IMR-90 (cell line): Measurements from ENCODE around the gene OSBPL8. TPM values are rescaled to one million over a fixed set of nuclear protein-coding genes. Genes with fewer than 3 reads are reported as not detected.

ENCODE experiments used
- ATAC-seq: fragments of 200-7000 bp; cut with Tn5 transposase; 2 replicates; pipeline ENCODE4 v1.9.1; 2020; ENCODE audit warnings: low read depth, mild to moderate bottlenecking, moderate library complexity
- BruUV-seq: library from RNA; stranded (reverse); fragments of 400-500 nt; replicated peaks from 2 replicates; lab custom pipeline; 2021; lab: Mats Ljungman, UMichigan
- CTCF ChIA-PET: fragments of 300-600 bp; formaldehyde crosslinking; extraction: SDS; loops from one replicate; lab custom pipeline; 2021; ENCODE audit warnings: antibody characterized with exemption; lab: Yijun Ruan, JAX
- POLR2A ChIA-PET: fragments of 300-600 bp; sonication (Branson Sonifier 250); formaldehyde crosslinking; loops from one replicate; lab custom pipeline; 2022; ENCODE audit warnings: antibody characterized with exemption; ENCODE audit not compliant: unreplicated experiment; lab: Charles Lee
- DNase-seq: peaks from one replicate; pipeline ENCODE4 v3.0.0; 2013
- H2AFZ ChIP-seq: replicated peaks from 2 replicates; pipeline ENCODE3; 2013; ENCODE audit warnings: low read length, mild to moderate bottlenecking; ENCODE audit not compliant: poor library complexity
- H2AK5ac ChIP-seq: 2 replicates; pipeline ENCODE4 v1.6.1; 2013; ENCODE audit warnings: low read depth, low read length, inconsistent platforms
- H2AK9ac ChIP-seq: replicated peaks from 2 replicates; pipeline ENCODE3; 2013; ENCODE audit warnings: mild to moderate bottlenecking, low read depth, low read length, moderate library complexity; ENCODE audit not compliant: poor library complexity
- H2BK120ac ChIP-seq: 2 replicates; pipeline ENCODE4 v1.6.1; 2013; ENCODE audit warnings: low read depth, low read length, inconsistent platforms
- H2BK15ac ChIP-seq: 3 replicates; pipeline ENCODE4 v1.6.1; 2013; ENCODE audit warnings: low read depth, low read length, inconsistent platforms
- H2BK20ac ChIP-seq: 2 replicates; pipeline ENCODE4 v1.6.1; 2013; ENCODE audit warnings: low read depth, mild to moderate bottlenecking, inconsistent platforms, low read length, moderate library complexity
- H2BK5ac ChIP-seq: 2 replicates; pipeline ENCODE4 v1.6.1; 2013; ENCODE audit warnings: mild to moderate bottlenecking, low read depth, low read length, inconsistent platforms; ENCODE audit not compliant: poor library complexity, severe bottlenecking
- H3K14ac ChIP-seq: replicated peaks from 2 replicates; pipeline ENCODE4 v1.6.1; 2013; ENCODE audit warnings: low read depth, low read length, inconsistent platforms
- H3K18ac ChIP-seq: 2 replicates; pipeline ENCODE4 v1.6.1; 2013; ENCODE audit warnings: low read depth, low read length, control low read depth
- H3K23ac ChIP-seq: 2 replicates; pipeline ENCODE4 v1.6.1; 2013; ENCODE audit warnings: low read depth, low read length, inconsistent platforms
- H3K27ac ChIP-seq: 2 replicates; pipeline ENCODE4 v1.5.1; 2013; ENCODE audit warnings: mild to moderate bottlenecking, control low read depth, low read length; ENCODE audit not compliant: insufficient read depth
- H3K27me3 ChIP-seq: 2 replicates; pipeline ENCODE4 v1.6.1; 2013; ENCODE audit warnings: low read length; ENCODE audit not compliant: control insufficient read depth, insufficient read depth
- H3K36me3 ChIP-seq: 2 replicates; pipeline ENCODE4 v1.6.1; 2013; ENCODE audit warnings: low read length, mixed read lengths; ENCODE audit not compliant: control insufficient read depth, insufficient read depth
- H3K4ac ChIP-seq: 2 replicates; pipeline ENCODE4 v1.6.1; 2013; ENCODE audit warnings: low read depth, low read length, inconsistent platforms
- H3K4me1 ChIP-seq: 2 replicates; pipeline ENCODE4 v1.6.1; 2013; ENCODE audit warnings: low read length, mixed read lengths; ENCODE audit not compliant: control insufficient read depth, insufficient read depth
- H3K4me2 ChIP-seq: 2 replicates; pipeline ENCODE4 v1.6.1; 2013; ENCODE audit warnings: low read depth, mild to moderate bottlenecking, control low read depth, low read length, moderate library complexity
- H3K4me3 ChIP-seq: 2 replicates; pipeline ENCODE4 v1.5.1; 2013; ENCODE audit warnings: low read depth, mild to moderate bottlenecking, control low read depth, low read length, moderate library complexity; ENCODE audit not compliant: insufficient read depth
- H3K56ac ChIP-seq: 2 replicates; pipeline ENCODE4 v1.6.1; 2013; ENCODE audit warnings: low read length, inconsistent platforms; ENCODE audit not compliant: insufficient read depth; ENCODE audit errors: extremely low read depth
- H3K79me1 ChIP-seq, 2 experiments: 2 replicates each; pipeline ENCODE4 v1.6.1; 2013; ENCODE audit warnings: low read length in 2 of 2, inconsistent platforms in 1 of 2, low read depth in 1 of 2
- H3K9ac ChIP-seq: 2 replicates; pipeline ENCODE4 v1.6.1; 2013; ENCODE audit warnings: low read depth, low read length, control low read depth
- H3K9me1 ChIP-seq: 2 replicates; pipeline ENCODE4 v1.6.1; 2013; ENCODE audit warnings: low read length, inconsistent platforms; ENCODE audit not compliant: insufficient read depth
- H3K9me3 ChIP-seq: 2 replicates; pipeline ENCODE4 v1.6.1; 2013; ENCODE audit warnings: low read length; ENCODE audit not compliant: control insufficient read depth, insufficient read depth
- H4K20me1 ChIP-seq: 2 replicates; pipeline ENCODE4 v1.6.1; 2013; ENCODE audit warnings: low read length, inconsistent platforms; ENCODE audit not compliant: insufficient read depth
- H4K5ac ChIP-seq: 2 replicates; pipeline ENCODE4 v1.6.1; 2013; ENCODE audit warnings: mild to moderate bottlenecking, low read depth, low read length, control low read depth
- H4K8ac ChIP-seq, 2 experiments: 2 replicates each; pipeline ENCODE4 v1.6.1; 2013; ENCODE audit warnings: low read depth in 2 of 2, low read length in 2 of 2, control low read depth in 1 of 2, inconsistent platforms in 1 of 2
- H4K91ac ChIP-seq: 2 replicates; pipeline ENCODE4 v1.6.1; 2013; ENCODE audit warnings: low read depth, low read length, inconsistent platforms; ENCODE audit not compliant: insufficient read depth
- CEBPB ChIP-seq: IDR thresholded peaks from 2 replicates; pipeline ENCODE4 v1.6.1; 2012; ENCODE audit warnings: low read depth, low read length, improper control_type of control experiment
- CHD1 ChIP-seq: IDR thresholded peaks from 2 replicates; pipeline ENCODE4 v1.6.1; 2012; ENCODE audit warnings: low read depth, low read length, improper control_type of control experiment
- FOS ChIP-seq: fragments of 150-350 bp; IDR thresholded peaks from 2 replicates; pipeline ENCODE4 v1.6.1; 2016; ENCODE audit warnings: low read depth, low read length
- MAFK ChIP-seq: IDR thresholded peaks from 2 replicates; pipeline ENCODE4 v1.6.1; 2012; ENCODE audit warnings: low read depth, low read length, improper control_type of control experiment
- MAZ ChIP-seq: IDR thresholded peaks from 2 replicates; pipeline ENCODE4 v1.6.1; 2012; ENCODE audit warnings: low read depth, mild to moderate bottlenecking, low read length, improper control_type of control experiment, moderate library complexity, borderline replicate concordance
- MXI1 ChIP-seq: IDR thresholded peaks from 2 replicates; pipeline ENCODE4 v1.6.1; 2012; ENCODE audit warnings: low read depth, mild to moderate bottlenecking, low read length, moderate library complexity, borderline replicate concordance
- WGBS, 2 experiments: methylation state at CpG; one replicate each; pipeline versions ENCODE4 v1.1.5 to v1.1.7; 2013; ENCODE audit warnings: missing lambda C conversion rate in 2 of 2; ENCODE audit not compliant: insufficient read length in 1 of 2; ENCODE audit errors: extremely low coverage in 2 of 2; 5-methylcytosine and 5-hydroxymethylcytosine counted together
- dilution Hi-C: fragments of 300-500 bp; cut with HindIII; formaldehyde crosslinking; loops from one replicate; pipeline ENCODE4 v1.14.3; 2018; ENCODE audit warnings: low sequenced_read_pairs; ENCODE audit not compliant: unreplicated experiment
- in situ Hi-C: fragments of 300-500 bp; cut with MboI; formaldehyde crosslinking; loops from 3 replicates; pipeline ENCODE4 v1.14.3; 2019; ENCODE audit warnings: low sequenced_read_pairs, inconsistent platforms, mixed read lengths
- intact Hi-C: fragments of 100-400 bp; cut with micrococcal nuclease; formaldehyde crosslinking; loops from 2 replicates; pipeline ENCODE4 v1.10.0; 2022
- polyA plus RNA-seq, 3 experiments: library from polyadenylated mRNA; depleted of rRNA; stranded (reverse); fragments of >200 nt; gene quantifications; 2 replicates each; pipeline ENCODE4 v1.2.3, GENCODE V29; 2012; ENCODE audit warnings: low replicate concordance in 1 of 3
- total RNA-seq: library from RNA; depleted of rRNA; stranded (reverse); fragments of >200 nt; gene quantifications from 2 replicates; pipeline ENCODE4 v1.2.3, GENCODE V29; 2012
- TF ChIP-seq, protein P1 (sequence below): conservative IDR thresholded peaks from 2 replicates; pipeline ENCODE4 v1.5.1; 2012; ENCODE audit warnings: mild to moderate bottlenecking, low read depth, low read length, improper control_type of control experiment
- TF ChIP-seq, protein P2 (sequence below): fragments of 150-350 bp; IDR thresholded peaks from 2 replicates; pipeline ENCODE4 v1.6.1; 2016; ENCODE audit warnings: low read depth, mild to moderate bottlenecking, low read length, moderate library complexity, borderline replicate concordance

The OSBPL8 gene
- total and polyA plus RNA-seq, 2 of the 4 experiments (the other 2 are of a cell fraction), result 17.8 to 24.2 TPM

DNA sequence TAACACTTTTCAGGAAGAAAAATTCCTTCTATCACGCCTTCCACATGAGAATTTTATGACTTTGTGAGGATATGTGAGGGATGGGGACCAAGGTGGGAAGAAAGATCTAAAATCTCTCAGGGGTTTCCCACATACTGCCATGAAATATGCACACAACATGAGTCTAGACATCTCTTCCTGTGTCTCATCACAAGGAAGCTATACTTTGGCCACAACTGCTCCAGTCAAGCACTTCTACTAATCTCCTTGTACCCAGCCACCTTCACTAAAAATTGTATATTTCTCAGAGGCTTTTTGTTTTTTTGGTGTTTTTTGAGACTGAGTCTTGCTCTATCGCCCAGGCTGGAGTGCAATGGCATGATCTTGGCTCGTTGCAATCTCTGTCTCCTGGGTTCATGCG lies 3.2 kb downstream of the OSBPL8 start:
- no peak overlapping the region for H2AK9ac ChIP-seq
- no peak overlapping the region for H3K9ac ChIP-seq
- H3K79me1 ChIP-seq, result peaks cover 14 to 54% of the 10 kb centered on the region in 2 experiments
- no peaks in the 10 kb centered on the region for H3K27me3 ChIP-seq
- H2BK15ac ChIP-seq, result no peak overlapping the region
- no peaks in the 10 kb centered on the region for H3K36me3 ChIP-seq
- H4K8ac ChIP-seq, result no peak overlapping the region
- H2BK5ac ChIP-seq, result no peak overlapping the region
- H3K23ac ChIP-seq, result peak overlapping the region; percentile 61; the same call in 1 of the 2 replicates
- ChIA-PET POLR2A (no interaction called here), CTCF (interaction anchor here (0.6 kb wide), 1 partner anchor 104 kb away, joined by 5 read pairs; no protein-coding TSS in a partner anchor)
- no peak overlapping the region for H3K4me3 ChIP-seq
- no peak overlapping the region for H4K91ac ChIP-seq
- intact Hi-C loops (loop anchor here (5.0 to 10.0 kb wide), 2 partner anchors 84 to 162 kb away; no protein-coding TSS in a partner anchor), in situ Hi-C loops (no loop called here), dilution Hi-C loops (no loop called here)
- H3K4me1 ChIP-seq, result 0 out of 2 replicates have a peak, but pooled peaks cover 2% of the 10 kb centered on the region
- DNase-seq, result no peak
- no peak overlapping the region for H3K18ac ChIP-seq
- H2AFZ ChIP-seq, result no peak overlapping the region
- H3K56ac ChIP-seq, result no peak overlapping the region
- no peak for TF ChIP-seq CHD1
- TF ChIP-seq MXI1, result no peak
- TF ChIP-seq, protein P1, sequence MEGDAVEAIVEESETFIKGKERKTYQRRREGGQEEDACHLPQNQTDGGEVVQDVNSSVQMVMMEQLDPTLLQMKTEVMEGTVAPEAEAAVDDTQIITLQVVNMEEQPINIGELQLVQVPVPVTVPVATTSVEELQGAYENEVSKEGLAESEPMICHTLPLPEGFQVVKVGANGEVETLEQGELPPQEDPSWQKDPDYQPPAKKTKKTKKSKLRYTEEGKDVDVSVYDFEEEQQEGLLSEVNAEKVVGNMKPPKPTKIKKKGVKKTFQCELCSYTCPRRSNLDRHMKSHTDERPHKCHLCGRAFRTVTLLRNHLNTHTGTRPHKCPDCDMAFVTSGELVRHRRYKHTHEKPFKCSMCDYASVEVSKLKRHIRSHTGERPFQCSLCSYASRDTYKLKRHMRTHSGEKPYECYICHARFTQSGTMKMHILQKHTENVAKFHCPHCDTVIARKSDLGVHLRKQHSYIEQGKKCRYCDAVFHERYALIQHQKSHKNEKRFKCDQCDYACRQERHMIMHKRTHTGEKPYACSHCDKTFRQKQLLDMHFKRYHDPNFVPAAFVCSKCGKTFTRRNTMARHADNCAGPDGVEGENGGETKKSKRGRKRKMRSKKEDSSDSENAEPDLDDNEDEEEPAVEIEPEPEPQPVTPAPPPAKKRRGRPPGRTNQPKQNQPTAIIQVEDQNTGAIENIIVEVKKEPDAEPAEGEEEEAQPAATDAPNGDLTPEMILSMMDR, result no peak
- TF ChIP-seq MAFK, result no peak
- TF ChIP-seq MAZ, result no peak
- TF ChIP-seq, protein P2, sequence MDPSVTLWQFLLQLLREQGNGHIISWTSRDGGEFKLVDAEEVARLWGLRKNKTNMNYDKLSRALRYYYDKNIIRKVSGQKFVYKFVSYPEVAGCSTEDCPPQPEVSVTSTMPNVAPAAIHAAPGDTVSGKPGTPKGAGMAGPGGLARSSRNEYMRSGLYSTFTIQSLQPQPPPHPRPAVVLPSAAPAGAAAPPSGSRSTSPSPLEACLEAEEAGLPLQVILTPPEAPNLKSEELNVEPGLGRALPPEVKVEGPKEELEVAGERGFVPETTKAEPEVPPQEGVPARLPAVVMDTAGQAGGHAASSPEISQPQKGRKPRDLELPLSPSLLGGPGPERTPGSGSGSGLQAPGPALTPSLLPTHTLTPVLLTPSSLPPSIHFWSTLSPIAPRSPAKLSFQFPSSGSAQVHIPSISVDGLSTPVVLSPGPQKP, result no peak
- no peak for TF ChIP-seq FOS
- TF ChIP-seq CEBPB, result no peak
- H4K5ac ChIP-seq, result no peak overlapping the region
- H3K27ac ChIP-seq, result no peak overlapping the region
- no peak overlapping the region for H3K14ac ChIP-seq
- H3K9me1 ChIP-seq, result 0 out of 2 replicates have a peak, but pooled peaks cover 2% of the 10 kb centered on the region
- no peak overlapping the region for H3K4me2 ChIP-seq
- no CpG with 5 or more reads among the region's 4 CpGs for WGBS, 2 experiments
- no peak overlapping the region for H3K4ac ChIP-seq
- no peak overlapping the region for H2BK120ac ChIP-seq
- peaks cover 14% of the 10 kb centered on the region; the same call in 1 of the 2 replicates for H4K20me1 ChIP-seq
- no peak overlapping the region for H2AK5ac ChIP-seq
- no peak overlapping the region for H2BK20ac ChIP-seq
- no peaks in the 10 kb centered on the region for H3K9me3 ChIP-seq
- no peak for ATAC-seq
- BruUV-seq, result no TSS peak
